D341Med (cell line): ENCODE data around the gene TBC1D22A.
"Not testable (repeated sequence)": the region's sequence is repeated elsewhere in the genome, so short reads cannot be mapped to it uniquely, and the experiment has no call there.

Experiments
- DNase-seq: peaks from one replicate; pipeline ENCODE4 v3.0.0; 2012; ENCODE audit warnings: low spot score

The TBC1D22A gene

DNA sequence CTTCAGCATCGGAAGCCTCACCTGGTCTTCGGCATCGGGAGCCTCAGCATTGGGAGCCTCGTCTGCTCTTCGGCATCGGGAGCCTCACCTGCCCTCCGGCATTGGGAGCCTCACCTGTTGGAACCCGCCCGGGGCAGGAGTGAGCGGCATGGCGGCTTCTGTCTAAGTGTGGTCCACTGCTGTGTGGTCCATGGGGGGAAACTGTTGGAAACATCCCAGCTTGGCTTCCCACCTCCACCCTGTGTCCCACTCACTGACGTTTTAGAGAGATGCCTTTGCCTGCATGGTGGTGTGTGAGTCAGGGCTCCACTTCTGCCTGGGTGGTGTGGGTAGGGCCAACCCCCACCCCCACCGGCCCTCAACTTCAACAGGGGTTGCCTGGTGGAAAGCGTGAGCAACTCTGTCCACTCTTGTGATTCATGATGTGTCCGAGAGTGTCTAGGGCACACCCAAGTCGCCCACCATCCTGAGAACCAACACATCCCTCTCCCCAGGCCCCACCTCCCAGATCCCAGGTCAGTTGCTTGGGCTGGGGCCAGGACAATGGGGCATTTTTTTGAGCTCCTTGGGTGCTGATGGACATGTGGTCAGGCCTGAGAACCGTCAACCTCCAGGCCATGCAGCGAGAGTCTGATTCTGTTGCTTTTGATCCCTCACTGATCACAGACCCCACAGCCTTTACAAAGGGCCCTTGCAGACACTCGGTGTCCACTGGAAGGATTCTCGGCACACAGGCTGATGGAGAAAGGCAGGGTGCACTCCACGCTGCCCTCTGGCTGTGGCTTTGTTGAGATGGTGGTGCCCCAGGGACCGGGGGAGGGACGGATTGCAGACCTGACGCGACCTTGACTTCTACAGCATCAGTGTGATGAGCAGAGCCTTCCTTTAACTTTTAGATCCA is 406.7 kb downstream of the TBC1D22A start:
- no peak for DNase-seq

DNA sequence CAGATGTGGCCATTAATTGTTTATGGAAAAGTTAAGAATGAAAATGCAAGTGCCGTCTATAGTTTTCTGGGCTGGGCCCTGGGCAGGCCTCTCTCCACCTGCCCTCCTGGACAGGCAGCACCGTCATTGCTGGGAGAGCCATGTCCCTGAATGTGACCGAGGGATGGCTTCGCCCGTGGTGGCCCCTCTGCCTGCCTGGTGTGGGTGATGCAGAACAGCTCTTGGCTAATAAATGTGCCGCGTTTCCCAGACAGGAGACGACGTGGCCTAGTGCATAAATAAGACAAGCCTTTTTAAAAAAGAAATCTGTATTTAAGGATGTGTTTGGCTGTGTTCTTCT is 407.3 kb downstream of the TBC1D22A start:
- DNase-seq = no peak

DNA sequence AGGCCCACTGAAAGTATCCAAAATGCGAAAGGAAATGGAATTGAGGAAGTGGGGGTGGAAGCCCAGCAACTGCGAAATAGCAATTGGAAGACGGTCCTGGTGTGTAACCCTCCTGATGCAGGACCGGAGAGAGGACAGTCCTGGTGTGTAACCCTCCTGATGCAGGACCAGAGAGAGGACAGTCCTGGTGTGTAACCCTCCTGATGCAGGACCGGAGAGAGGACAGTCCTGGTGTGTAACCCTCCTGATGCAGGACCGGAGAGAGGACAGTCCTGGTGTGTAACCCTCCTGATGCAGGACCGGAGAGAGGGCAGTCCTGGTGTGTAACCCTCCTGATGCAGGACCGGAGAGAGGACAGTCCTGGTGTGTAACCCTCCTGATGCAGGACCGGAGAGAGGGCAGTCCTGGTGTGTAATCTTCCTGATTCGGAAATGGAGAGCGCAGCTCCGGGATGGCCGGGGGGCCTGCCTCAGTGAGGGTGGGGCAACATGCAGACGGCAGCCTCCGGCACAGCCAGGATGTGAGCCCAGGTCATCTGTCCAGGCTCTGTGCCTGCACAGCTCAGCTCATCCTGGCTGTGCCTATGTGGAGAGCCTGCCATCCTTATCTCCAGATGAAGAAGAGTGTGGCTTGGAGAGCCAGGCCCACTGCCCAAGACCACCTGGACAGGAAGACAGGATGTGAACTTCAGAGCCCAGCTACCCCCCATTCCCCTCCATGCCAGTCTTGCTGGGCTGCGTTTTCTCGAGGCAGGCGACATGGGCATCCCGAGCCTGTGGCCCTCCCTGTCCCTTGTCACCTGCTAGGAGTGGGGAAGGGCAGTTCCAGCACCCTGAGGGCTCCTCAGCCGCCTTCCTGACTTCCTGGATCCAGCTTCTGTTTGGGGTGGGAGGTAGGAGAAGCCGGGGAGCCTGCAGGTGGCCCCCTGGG is 408.3 kb downstream of the TBC1D22A start:
- not testable (repeated sequence) for DNase-seq

DNA sequence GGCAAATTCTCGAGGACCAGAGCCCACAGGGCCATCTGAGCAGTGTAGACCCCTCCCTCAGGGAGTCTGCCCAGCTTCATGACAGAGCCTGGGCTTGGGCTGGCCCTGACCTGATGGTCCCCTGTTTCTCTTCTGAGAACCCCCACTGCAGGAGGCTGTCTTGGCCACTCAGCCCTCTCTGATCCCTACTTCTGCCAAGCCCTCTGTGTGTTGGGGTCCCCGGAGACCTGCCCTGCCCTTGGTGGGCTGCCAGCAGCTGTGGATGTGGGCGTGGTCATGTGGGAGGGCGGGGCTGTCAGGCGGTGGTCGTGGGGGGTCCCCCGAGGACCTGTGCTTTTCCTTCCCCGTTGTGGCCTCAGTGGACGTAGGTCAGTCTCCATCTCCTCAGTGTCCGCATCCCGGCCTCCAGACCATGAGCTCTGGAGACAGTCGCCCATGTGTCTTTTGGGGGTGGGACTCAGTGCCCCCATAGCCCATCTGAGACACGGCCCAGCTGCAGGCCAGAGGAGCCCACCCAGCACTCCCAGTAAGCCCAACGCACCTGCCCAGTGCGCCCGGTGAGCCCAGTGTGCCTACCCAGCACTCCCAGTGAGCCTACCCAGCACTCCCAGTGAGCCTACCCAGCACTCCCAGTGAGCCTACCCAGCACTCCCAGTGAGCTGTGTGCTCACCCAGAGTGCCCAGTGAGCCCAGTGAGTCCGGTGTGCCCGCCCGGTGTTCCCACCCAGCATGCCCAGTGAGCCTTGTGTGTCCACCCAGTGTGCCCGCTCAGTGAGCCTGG is 409.2 kb downstream of the TBC1D22A start:
- no peak for DNase-seq

DNA sequence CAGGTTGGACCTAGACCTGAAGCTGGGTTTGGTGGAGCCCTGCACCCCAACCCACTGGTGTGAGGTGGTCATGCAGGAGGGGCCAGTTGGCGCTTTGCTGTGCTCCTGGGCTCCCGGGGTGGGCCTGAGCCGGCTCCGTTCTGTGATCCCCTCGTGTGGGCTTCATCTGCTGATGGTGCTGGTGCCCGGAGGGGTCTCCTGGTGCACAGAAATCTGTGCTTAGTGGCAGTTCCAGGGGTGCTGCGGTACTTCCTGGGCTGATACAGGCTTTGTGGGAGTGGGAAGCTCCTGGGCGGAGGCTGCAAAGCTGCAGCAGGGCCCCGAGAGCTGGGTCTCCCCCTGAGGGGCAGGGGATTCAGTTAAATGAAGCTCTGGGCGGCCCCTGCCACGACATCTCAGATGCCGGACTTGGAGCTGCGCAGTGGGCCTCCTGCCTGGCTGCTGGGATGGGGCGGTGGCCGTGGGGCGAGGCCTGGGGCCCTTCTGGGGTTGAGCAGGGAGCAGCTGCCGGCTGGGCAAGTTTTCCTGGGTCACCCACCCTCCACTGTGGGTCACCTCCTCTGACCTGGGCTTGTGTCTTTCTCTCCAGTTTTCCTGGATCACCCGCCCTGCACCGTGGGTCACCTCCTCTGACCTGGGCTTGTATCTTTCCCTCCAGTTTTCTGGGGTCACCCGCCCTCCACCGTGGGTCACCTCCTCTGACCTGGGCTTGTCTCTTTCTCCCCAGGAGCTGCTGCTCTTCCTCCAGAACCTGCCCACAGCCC is 410.5 kb downstream of the TBC1D22A start:
- no peak for DNase-seq

DNA sequence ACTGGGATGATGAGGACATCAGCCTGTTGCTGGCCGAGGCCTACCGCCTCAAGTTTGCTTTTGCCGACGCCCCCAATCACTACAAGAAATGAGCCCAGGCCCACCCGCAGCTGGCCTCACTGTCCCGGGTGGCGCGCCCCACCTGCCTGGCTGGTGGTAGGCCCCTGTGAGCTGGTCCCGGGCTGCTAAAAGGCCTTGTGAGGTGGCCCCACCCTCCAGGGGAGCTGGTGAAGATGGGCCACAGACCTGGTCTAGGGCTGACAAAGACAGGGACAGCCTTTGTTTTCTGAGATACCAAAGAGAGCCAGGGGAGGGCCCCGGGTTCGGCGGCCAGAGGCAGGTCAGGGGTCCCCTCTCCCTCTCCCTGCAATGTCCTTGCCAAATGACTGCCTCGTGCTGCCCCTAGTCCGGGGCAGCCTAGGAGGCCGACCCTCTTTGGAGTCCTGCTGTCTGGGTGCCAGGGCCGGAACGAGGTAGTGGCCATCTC is 411.1 kb downstream of the TBC1D22A start:
- DNase-seq = no peak

DNA sequence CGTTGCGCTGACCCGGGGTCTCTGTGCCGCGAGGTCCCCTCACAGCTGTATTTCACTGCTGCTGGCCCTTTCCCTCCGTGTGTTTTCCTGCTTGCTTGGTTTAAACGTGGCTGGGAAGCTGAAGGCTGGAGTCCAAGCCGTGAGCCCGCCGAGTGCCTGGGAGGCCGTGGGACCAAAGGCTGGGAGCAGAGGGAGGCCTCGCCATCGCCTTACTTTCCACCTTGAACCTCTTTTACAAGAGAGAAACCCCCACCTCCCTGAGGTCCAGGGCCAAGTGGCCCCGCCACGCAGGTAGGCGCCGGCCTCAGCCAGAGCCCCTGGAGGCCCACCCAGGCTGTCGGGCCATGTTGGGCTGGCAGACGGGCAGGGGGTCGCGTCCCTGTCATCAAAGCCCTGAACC is 411.6 kb downstream of the TBC1D22A start:
- DNase-seq = no peak

DNA sequence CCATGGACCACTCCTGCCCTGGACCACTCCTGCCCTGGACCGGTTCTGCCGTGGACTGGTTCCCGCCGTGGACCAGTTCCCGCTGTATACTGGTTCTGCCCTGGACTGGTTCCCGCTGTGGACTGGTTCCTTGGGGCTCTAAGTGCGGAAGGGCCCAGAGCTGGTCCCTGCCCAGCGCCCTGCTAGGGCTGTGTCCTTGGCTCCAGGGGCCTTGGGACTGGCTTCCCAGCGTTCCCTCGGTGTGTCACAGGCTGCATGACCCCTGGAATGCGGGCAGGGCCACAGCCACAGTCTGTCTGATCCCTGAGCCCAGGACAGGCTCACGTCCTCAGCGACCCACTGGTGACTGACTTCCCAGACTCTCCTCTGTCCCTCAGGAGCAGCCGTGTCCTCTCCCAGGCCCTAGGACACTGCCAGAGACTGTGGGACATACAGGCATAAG is 412.2 kb downstream of the TBC1D22A start:
- no peak for DNase-seq

DNA sequence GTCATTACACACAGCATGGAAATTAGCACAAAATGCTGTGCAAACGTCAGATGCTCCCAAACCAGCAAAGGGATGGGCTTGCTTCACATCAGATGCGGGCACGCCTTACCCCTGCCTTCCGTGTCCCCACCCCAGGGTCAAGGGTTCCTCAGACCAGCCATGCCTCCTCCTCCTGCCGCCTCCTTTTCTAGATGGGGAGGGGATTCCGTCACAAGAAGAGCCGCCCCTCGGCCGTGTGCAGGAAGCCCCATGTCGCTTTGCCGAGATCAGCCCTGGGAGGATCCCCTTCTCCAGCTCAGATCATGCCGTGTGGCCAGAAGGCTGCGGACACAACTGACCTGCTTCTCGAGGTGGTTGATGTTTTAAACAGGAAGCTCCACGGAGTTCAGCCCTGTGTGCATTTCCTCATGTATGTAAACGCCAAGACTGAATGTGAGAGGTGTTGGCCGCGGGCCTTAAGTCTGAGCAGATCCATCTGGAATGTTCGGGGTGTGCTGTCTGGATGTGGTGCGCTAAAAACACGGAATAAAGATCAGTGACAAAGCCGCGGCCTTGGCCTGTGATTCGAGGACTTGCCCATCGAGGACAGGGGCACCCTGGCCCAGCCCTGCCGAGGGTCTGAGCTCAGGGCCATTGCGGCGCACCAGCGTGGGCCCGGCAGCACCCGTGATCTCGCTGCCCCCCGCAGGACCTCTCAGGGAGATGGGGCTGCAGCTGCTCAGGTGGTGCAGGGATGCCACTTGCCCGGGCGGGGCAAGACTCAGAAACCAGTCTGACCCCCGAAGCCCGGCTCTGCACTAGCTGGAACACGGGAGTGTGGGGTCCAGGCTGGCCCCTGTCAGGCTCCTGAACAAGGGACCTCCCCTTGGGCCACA is 412.9 kb downstream of the TBC1D22A start:
- DNase-seq = no peak

DNA sequence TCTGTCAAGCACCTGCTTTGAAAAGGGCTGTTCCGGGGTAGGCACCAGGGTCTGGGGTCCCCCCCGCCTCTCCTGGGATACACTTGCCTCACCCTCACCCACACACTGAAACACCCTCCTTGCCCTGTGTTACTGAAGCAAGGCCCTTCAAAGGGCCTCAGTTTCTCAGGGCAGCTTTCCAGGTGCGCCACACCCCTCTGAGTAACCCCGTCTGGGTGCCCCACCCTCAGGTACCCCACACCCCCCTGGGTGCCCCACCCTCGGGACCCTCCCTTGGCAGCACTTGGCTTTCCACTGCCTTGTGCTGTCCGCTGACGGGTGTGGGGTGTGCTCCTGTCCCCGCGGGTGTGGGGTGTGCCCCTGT is 413.6 kb downstream of the TBC1D22A start:
- DNase-seq = no peak

DNA sequence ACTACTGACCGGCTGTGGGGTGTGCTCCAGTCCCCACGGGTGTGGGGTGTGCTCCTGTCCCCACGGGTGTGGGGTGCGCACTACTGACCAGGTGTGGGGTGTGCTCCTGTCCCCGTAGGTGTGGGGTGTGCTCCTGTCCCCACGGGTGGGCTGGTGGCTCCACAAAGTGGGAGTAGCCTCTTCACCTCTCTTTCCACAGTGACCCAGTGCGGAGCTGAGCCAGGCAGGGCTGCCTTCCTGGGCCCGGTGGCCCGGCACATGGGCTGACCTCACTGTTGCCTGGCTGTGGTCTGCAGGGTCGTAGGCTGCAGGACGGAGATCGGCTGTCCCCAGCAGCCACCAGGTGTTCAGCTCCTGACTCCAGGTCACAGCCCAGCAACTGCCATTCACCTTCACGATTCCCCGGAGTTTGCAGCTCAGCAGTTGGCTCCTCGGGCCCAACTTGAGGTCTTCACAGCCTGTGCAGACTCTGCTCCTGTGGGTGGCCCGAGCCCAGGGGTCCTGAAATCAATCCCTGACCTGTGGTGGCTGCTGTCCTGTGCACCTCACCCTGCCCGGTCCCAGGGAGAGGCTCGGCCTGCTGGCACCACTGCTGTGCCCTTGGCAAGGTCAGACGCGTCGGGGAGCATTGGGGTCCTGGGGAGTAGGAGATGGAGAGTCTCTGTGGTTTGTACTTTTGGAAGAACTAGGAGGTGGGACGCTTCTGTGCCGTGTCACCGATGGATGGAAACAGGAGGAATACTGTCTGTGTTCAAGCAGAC is 414.3 kb downstream of the TBC1D22A start:
- DNase-seq = no peak

DNA sequence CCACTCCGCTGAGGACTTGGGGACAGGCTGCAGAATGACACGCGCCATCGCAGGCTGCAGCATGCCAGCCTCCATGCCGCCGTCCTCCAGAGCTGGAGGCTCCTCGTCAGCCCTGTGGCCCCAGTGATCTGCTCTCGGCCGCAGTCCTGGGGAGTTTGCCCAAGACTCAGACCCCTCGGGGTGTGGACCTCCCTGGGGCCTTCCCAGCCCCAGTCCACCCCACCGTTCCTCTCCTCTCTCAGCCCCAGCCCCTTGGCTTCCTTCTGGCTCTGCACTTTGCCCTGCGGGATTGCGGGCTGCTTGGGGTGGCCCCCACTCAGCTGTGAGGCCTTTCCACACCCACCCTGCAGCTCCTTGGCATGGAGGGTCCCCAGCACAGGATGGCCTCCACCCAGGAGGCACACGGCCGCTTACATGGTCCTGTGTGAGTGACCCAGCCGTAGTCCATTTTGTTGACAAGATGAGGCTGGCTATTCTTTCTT is 414.9 kb downstream of the TBC1D22A start:
- no peak for DNase-seq

DNA sequence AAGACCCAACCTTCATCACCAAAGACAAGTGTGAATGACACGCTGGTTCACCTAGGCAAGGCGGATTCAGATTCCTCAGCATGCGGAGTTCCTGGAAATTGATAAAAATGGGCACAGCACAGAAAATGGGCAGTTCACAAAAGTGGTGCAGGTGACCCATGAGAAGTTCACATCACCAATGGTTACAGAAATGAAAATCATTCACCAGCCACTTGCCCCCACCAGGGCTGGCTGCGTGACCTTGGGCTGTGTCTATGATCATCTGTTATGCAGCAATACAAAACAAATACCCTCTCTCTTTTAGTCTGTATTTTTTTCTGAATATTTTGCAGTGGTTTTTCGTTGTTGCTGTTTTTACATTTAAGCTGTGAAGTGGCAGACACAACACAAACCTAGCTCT is 415.9 kb downstream of the TBC1D22A start:
- no peak for DNase-seq

DNA sequence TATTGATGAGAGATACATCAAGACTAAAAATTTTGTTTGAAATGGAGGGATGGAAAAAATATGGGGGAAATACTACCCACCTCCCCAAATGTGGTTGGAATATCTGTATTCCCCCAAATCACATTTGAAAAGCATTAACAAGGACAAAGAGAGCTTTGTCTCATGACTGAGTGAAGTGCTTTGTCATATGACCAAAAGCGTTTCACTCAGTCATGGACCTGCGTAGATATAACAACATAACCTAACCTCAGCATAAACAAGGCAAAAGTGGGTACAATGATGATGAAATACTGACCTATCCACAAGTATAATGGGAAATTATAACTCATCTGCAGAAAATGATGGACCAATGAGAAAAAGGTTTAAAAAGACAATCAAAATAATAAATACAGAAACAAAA is 418.3 kb downstream of the TBC1D22A start:
- DNase-seq = no peak

DNA sequence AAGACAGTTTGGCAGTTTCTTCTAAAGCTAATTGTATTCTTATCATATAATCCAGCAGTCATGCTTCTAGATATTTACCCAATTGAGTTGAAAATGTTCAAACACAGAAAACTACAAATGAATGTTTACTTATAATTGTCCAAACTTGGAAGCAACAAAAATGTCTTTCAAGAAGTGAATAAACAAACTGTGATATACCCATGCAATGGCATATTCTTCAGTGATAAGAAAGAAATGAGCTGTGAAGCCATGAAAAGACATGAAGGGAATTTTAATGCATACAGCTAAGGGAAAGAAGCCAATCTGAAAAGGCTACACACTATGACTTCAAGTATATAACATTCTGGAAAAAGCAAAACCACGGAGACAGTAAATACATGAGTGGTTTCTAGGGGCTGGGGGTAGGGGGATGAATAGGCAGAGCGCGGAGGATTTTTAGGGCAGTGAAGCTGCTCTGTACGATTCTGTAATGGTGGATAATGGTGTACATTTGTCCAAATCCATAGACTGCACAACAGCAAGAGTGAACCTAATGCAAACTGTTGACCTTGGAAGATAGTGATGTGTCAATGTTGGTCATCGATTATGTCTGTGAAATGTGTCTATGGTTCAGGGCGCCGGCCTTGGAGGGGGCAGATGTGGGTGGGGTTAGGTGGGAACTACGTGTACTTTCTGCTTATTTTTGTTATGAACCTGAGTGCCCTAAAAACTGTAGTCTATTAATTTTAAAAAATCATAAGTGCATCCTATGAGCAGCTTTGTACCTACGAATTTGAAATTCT is 424.9 kb downstream of the TBC1D22A start:
- no peak for DNase-seq

DNA sequence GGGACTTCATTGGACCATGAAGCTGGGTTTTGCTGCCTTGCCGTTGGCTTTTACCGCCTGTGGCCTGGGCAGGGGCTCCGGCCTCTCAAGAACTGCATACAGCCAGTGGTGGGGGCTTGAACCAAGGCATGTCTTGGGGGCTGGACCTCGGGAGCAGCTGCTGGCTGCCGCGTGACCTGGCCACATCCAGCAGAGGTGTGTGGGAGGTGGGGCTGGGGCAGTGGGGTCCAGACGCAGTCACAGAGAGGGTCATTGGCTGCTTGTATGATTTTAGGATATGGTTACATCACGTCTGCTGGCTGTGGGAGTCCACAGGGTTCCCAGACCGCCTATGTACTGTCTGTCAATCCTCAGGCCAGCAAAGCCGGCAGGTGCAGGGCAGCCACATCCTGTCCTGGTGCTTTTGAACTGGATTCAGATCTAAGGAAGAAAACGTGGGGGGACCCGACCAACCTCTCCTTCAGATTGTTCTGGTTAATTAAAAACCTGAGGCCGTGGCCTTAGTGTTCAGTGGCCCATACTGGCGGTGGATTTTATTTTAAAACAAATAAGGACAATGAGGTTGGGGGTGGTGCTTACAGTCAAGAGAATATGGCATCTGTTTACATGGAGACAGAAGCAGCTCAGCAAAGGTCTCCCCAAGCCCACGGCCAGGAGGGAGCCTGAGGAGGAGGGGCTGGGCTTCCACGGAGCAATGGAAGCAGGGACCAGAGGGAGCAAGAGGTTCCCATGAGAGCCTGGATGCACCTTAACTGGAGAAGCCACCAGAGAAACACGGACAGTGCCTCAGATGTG is 426.0 kb downstream of the TBC1D22A start:
- DNase-seq = no peak

DNA sequence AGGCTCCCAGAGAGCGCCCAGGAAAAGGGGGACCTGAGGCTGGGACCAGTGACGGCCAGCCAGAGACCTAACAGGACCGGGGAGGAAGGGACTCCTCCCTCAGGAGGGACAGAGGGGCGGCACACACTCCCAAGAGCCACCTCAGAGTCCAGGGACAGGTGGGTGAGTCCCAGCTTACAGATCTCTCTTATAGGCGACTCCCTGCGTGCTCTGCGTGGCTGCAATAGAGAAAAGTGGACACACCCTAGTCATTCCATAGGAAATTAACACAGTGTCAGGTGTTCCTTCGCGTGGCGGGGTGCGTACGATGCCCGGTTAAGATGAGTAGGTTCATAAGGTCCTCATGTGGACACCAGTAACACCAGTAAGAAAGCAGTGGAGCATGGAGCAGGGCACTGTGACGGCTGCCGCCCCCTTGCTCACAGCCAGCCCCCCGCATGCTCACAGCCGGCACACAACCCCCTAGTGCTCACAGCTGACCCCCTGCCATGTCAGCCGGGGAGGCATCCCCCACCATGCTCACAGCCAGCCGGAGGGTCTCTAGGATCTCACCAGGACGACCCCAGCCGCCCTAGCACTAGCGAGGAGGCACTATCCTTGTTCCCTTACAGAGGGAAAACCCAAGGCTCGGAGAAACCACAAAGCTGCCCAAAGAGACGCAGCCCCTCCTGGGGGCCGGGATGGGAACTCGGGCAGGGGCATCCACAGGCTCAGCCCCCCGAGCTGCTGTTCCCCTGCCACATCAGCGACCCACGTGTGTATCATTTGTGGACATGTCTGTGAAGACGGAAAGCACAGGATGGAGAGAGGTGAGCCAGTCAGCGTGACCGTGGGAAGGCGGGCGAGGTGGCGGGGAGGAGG is 426.8 kb downstream of the TBC1D22A start:
- DNase-seq = no peak
